Measurements from ENCODE around the gene EPB41L4B.
"Not testable (repeated sequence)": the region's sequence is repeated elsewhere in the genome, so short reads cannot be mapped to it uniquely, and the experiment has no call there.

The EPB41L4B gene

GRCh38 chr9:109299891-109300290 lies 21.0 kb downstream of the EPB41L4B start:
- no peak for DNase-seq (ENCODE audit: low read depth, low spot score)

GRCh38 chr9:109297899-109298298 lies 23.0 kb downstream of the EPB41L4B start:
- DNase-seq (ENCODE audit: low read depth, low spot score): no peak

DNA sequence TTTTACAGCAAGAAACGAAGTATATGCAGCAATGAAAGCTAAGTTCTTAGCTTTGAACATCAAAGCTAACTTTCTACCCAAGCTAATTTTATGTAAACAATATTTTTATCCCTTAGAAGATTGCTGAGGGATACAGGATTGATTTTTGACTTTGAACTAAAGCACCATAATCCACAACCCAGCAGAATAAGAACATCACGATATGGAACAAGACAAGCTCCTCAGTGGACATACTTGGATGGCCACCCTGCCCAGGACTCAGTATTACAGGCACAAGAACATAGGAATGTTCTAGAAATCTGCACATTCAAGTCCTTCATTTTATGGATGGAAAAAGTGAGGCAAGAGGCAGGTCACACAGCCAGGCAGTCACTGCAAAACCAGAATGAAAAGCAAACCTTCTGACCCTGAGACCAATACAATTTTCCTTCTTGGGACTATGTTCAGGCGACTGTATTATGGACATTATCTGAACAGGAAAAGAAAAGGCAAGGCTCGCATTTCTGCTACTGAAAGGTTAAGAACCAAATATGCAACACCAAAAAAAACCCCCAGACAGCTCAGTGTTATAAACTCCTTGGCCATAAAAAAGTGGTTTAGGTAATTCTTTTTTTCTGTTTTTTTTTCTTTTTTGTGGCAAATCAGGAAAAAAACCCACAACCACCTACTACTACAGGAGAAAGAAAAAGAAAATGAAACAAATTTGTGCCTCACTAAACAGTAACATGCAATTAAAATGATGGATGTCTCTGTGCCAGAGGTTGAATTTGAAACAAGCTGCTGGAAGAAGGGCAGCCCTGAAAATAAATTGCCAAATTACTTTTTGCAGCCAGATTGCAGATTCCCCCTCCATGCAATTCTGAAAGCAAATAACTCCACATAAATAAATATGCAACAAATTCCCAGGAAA lies 25.4 kb downstream of the EPB41L4B start:
- no peak for DNase-seq (ENCODE audit: low read depth, low spot score)

DNA sequence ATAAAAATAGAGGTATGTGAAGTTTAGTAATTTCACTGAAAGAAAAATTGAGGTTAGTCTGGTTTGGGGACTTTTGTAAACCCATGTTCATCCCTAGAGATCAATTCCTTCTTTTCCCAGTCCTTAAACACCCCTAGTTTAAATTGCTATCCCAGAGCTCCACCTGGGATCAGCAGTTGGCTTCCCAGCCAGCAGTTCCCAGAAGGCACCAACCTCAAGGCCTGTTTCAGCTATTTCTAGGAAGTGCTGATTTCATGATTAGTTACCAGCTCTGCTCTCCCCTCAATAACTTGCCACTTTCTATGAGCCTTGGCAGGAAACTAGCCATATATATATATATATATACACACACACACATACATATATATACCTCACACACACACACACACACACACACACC lies 30.5 kb downstream of the EPB41L4B start:
- DNase-seq (ENCODE audit: low read depth, low spot score): no peak

GRCh38 chr9:109289931-109290330 lies 30.9 kb downstream of the EPB41L4B start:
- no peak for DNase-seq (ENCODE audit: low read depth, low spot score)

DNA sequence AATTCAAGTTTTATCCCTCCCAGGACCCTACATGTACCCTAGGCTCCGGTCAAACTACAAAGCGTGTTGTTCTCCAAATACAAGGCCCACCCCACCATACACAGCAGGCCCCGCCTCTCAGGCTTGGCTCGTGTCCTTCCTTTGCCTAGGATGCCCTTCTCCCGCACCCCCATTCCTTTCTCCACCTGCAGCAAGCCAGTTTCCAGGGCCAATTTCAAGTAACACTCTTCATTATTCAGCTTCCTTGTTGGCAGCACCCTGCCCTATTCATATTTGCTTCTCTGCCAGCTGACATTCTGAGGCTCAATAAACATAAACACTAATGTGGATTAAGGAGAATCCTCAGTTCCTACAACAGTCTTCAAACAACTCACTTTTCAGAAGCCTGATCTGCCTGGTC lies 31.7 kb downstream of the EPB41L4B start:
- no peak for DNase-seq (ENCODE audit: low read depth, low spot score)

DNA sequence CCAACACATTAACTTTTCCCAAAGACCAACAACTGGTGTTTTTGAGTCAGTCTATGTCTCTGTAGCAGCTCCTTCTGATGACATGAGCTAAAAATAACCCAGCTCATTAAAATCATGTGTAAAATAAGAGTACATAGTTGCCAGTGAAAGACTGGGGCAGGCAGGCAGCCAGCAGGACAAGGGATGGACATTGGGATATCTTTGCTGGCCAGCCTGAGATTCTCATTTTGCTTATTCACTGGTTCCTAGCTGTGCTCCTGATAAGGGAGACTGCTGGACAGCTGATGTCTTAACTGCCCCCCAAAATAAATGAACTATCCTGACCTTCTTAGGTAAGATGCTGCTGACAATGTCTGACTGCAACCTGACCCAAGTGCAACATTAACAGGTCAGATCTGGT lies 33.9 kb downstream of the EPB41L4B start:
- DNase-seq (ENCODE audit: low read depth, low spot score): no peak

DNA sequence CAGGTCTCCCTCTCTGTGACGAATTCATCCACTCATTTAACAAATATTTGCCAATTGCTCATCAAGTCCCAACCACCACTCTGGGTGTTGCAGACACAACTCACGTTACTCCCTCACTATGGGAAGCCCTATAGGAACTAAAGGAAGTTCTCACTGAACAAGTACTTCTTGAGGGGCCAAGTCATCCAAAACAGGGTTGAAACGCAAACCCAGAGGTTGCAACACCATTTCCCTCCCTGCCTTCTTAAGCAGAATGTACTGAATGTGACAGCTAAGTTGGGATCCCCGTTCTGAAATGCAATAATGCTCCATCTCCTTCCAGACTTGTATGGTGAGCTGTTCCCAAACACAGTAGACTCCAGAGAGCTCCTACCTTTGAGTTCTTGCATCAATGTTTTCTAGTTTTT lies 34.3 kb downstream of the EPB41L4B start:
- no peak for DNase-seq (ENCODE audit: low read depth, low spot score)

DNA sequence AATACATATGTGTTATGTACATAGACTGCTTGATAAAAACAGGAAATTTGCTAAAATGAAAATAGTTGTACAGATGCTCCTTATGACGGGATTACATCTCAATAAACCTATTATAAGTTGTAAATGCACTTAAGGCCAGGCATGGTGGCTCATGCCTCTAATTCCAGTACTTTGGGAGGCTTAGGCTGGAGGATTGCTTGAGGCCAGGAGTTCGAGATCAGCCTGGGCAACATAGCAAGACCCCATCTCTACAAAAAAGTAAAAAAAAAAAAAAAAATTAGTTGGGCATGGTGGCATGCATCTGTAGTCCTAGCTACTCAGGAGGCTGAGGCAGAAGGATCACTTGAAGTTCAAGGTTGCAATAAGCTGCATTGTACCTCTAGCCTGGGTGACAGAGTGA lies 37.2 kb downstream of the EPB41L4B start:
- not testable (repeated sequence) for DNase-seq (ENCODE audit: low read depth, low spot score)

- DNase-seq (ENCODE audit: low read depth, low spot score): no peak
Measured at GRCh38 chr9:109283012-109283411, 37.8 kb downstream of the EPB41L4B start.

GRCh38 chr9:109282302-109282701 lies 38.6 kb downstream of the EPB41L4B start:
- no peak for DNase-seq (ENCODE audit: low read depth, low spot score)

DNA sequence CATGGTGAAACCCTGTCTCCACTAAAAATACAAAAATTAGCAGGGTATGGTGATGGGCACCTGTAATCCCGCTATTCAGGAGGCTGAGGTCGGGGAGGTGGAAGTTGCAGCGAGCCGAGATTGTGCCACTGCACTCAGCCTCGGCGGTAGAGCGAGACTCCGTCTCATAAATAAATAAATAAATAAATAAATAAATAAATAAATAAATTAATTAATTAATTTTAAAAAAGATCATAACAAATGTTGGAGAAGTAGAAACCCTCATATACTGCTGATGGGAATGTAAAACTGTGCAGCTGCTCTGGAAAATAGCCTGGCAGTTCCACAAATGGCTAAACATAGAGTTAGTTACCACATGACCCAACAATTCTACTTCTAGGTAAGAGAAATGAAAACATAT lies 39.3 kb downstream of the EPB41L4B start:
- DNase-seq (ENCODE audit: low read depth, low spot score): no peak

DNA sequence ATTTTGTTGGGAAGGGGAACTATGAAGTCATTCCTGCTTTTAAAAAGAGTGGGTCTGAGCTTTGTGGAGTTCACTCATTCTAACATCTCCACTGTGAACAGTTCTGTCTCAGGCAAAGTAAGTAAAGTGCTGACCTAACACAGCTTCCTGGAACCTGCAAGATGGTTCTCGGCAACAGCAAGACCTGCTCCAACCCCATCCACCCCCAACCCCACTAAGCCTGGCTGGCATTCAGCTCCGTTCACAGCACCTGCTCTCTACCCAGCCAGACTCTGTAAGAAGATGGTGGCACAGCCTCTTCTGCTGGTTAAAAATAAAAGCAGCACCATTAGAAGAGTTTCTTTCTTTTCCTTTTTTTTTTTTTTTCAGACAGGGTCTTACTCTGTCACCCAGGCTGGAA lies 42.0 kb downstream of the EPB41L4B start:
- no peak for DNase-seq (ENCODE audit: low read depth, low spot score)

- DNase-seq (ENCODE audit: low read depth, low spot score): no peak
Measured at GRCh38 chr9:109278216-109278615, 42.6 kb downstream of the EPB41L4B start.

GRCh38 chr9:109277451-109277850 lies 43.4 kb downstream of the EPB41L4B start:
- no peak for DNase-seq (ENCODE audit: low read depth, low spot score)

- DNase-seq (ENCODE audit: low read depth, low spot score): no peak
Measured at GRCh38 chr9:109276469-109277440, 44.1 kb downstream of the EPB41L4B start.

DNA sequence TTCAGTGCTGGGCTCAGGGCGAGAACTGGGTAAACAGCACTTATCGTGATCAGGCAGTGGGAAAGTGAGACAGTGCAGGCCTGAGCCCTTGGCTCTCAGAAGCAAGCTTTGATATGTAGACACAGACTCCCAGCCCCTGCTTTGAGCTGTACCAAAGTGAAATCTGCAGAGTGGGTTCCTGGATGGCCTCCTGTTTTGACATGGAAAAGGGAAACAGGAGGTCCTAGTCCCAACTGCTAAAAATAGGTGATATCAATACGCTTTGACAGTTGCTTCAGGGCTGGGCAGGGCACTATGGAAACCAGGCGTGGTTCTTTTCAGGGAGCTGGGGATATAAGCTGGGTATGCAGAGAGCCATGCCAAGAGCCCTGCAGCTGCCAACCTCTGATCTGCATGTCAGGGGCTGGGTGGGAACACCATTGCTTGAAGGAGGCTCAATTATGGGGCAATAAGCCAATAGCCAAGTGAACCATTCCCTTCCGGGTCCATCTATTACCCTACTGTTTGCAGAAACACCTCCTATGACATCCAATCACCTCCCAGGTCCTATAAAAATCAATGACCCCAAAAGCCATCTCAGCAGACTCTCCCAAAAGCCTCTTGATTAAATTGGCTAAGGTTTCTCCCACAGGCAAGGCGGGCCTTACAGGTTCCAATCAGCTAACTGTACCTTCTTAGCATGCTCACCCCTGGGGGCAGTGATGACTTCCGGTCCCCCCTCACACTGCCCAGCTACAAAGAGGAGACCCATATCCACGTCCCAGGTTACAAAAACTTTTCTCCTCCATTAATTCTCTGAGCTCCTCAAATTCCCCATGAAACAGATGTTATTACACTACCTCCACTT lies 45.8 kb downstream of the EPB41L4B start:
- DNase-seq (ENCODE audit: low read depth, low spot score): no peak

DNA sequence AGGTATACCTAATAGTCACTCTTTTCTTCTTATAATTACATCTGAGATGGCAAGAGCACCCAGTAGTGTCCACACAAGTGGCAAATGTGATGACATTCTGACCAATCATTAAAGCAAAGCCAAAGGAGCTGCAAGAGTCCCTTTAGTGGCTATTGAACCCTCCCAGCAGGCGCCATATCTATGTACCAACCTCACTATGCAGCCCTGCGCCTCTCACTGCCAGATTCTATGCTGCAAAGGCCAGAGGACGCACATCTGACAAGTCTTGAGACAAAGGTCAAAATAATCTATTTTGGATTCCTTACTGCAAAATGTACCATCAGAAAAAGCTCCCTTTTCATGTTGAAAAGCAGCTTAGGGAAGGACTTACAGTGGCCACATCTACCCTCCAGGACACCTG lies 47.0 kb downstream of the EPB41L4B start:
- no peak for DNase-seq (ENCODE audit: low read depth, low spot score)

GRCh38 chr9:109272745-109273144 lies 48.1 kb downstream of the EPB41L4B start:
- no peak for DNase-seq (ENCODE audit: low read depth, low spot score)

DNA sequence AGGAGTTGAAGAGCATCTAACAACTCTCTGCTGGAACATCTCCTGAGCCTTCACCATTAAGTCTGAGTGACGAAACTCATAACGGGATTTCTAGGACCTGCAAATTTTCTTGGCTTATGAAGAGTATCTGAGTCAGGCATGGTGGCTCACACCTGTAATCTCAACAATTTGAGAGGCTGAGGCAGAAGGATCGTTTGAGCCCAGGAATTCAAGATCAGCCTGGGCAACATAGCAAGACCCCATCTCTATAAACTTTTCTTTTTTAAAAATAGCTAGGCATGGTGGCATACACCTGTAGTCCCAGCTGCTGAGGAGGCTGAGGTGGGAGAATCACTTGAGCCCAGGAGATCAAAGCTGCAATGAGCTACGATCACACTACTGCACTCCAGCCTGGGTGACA lies 48.8 kb downstream of the EPB41L4B start:
- DNase-seq (ENCODE audit: low read depth, low spot score): no peak
